K562 (cell line): ENCODE results near the gene NQO2. TPM values are rescaled to one million over a fixed set of nuclear protein-coding genes. Genes with fewer than 3 reads are reported as not detected.

ENCODE experiments used
- JUND ChIP-seq, 2 experiments: IDR thresholded peaks; 2 replicates in 1 of 2; 3 replicates in 1 of 2; pipeline ENCODE4 v1.6.1; 2011; ENCODE audit warnings: borderline replicate concordance in 2 of 2, low read depth in 2 of 2, low read length in 2 of 2, improper control_type of control experiment in 1 of 2, missing biosample characterization in 1 of 2, missing genetic modification characterization in 1 of 2, missing genetic modification reagents in 1 of 2
- KAT2B ChIP-seq: IDR thresholded peaks from one replicate; pipeline ENCODE4 v1.6.1; 2012; ENCODE audit warnings: low read depth, mild to moderate bottlenecking, control low read depth, inconsistent platforms, low read length, moderate library complexity
- KDM4B ChIP-seq, 2 experiments: fragments of 450-650 bp in 1 of 2; sonication (generic) in 1 of 2; IDR thresholded peaks; 2 replicates each; pipeline ENCODE4 v1.6.1; 2016 to 2017; ENCODE audit warnings: borderline replicate concordance in 2 of 2, antibody characterized with exemption in 1 of 2, low read depth in 1 of 2, mild to moderate bottlenecking in 1 of 2
- NCOA6 ChIP-seq: fragments of 450-650 bp; IDR thresholded peaks from 2 replicates; pipeline ENCODE4 v1.6.1; 2017; ENCODE audit warnings: mild to moderate bottlenecking
- SMAD3 ChIP-seq: fragments of 450-650 bp; formaldehyde crosslinking; conservative IDR thresholded peaks from 2 replicates; pipeline ENCODE4 v1.4.0; 2020; ENCODE audit warnings: mild to moderate bottlenecking
- TCF7 ChIP-seq: sonication (generic); IDR thresholded peaks from 2 replicates; pipeline ENCODE4 v1.6.1; 2016; ENCODE audit warnings: antibody characterized with exemption, borderline replicate concordance
- U2AF2 ChIP-seq: fragments of 200-400 bp; formaldehyde crosslinking; optimal IDR thresholded peaks from 2 replicates; pipeline ENCODE3; 2017; ENCODE audit warnings: low read depth, mild to moderate bottlenecking, low read length
- XRCC3 ChIP-seq: fragments of 450-650 bp; IDR thresholded peaks from 2 replicates; pipeline ENCODE4 v1.6.1; 2017; ENCODE audit warnings: mild to moderate bottlenecking, moderate library complexity
- XRCC4 ChIP-seq: IDR thresholded peaks from one replicate; pipeline ENCODE4 v1.6.1; 2011; ENCODE audit not compliant: insufficient read depth, insufficient read length; ENCODE audit errors: extremely low read depth
- ZNF197 ChIP-seq: fragments of 200-800 bp; sonication (Bioruptor generic); IDR thresholded peaks from 2 replicates; pipeline ENCODE4 v1.6.1; 2016; ENCODE audit warnings: low read depth, missing genetic modification characterization, missing compliant biosample characterization
- ZNF766 ChIP-seq: fragments of 200-800 bp; sonication (Bioruptor generic); conservative IDR thresholded peaks from 2 replicates; pipeline ENCODE4 v1.6.1; 2016; ENCODE audit warnings: missing genetic modification characterization, missing compliant biosample characterization
- polyA plus RNA-seq, 8 experiments: library from polyadenylated mRNA; depleted of rRNA in 4 of 8; stranded (reverse) in 5 of 8; unstranded in 3 of 8; fragments of >200 nt; fragmentation: Nextera tagmentation in 2 of 8; fragmentation: Illumina TruSeq in 1 of 8; extraction: Ambion mirVana in 2 of 8; extraction: Trizol in 1 of 8; gene quantifications; 2 replicates each; pipeline versions ENCODE4 v1.2.1 to v1.2.3, GENCODE V29; 2011 to 2014; ENCODE audit warnings: inconsistent platforms in 1 of 8, missing spikeins in 1 of 8
- total RNA-seq, 7 experiments: library from RNA; depleted of rRNA in 6 of 7; stranded (reverse); fragments of >200 nt in 6 of 7; fragmentation: Illumina TruSeq in 2 of 7; extraction: Trizol in 2 of 7; gene quantifications; 2 replicates each; pipeline versions ENCODE4 v1.2.1 to v1.2.3, GENCODE V29; 2011 to 2021; ENCODE audit warnings: low replicate concordance in 1 of 7
- TF ChIP-seq, protein P1 (sequence below): IDR thresholded peaks from 2 replicates; pipeline ENCODE4 v1.6.1; 2012; ENCODE audit warnings: low read depth, low read length, improper control_type of control experiment, borderline replicate concordance
- TF ChIP-seq, protein P2 (sequence below): fragments of 200-800 bp; sonication (Bioruptor generic); IDR thresholded peaks from 2 replicates; pipeline ENCODE4 v1.6.1; 2017; ENCODE audit warnings: missing genetic modification characterization, missing compliant biosample characterization
- TF ChIP-seq, protein P3 (sequence below): fragments of 200-800 bp; sonication (Bioruptor generic); IDR thresholded peaks from 2 replicates; pipeline ENCODE4 v1.6.1; 2016; ENCODE audit warnings: missing genetic modification characterization, missing compliant biosample characterization
- TF ChIP-seq, protein P4 (sequence below): fragments of 450-650 bp; IDR thresholded peaks from 2 replicates; pipeline ENCODE4 v1.6.1; 2016; ENCODE audit warnings: mild to moderate bottlenecking

Gene NQO2
- total and polyA plus RNA-seq, 9 of the 15 experiments (the other 6 are each of a cell fraction or from before 2014, with no cell fraction given): 54.6 to 214 (median 116) TPM

DNA sequence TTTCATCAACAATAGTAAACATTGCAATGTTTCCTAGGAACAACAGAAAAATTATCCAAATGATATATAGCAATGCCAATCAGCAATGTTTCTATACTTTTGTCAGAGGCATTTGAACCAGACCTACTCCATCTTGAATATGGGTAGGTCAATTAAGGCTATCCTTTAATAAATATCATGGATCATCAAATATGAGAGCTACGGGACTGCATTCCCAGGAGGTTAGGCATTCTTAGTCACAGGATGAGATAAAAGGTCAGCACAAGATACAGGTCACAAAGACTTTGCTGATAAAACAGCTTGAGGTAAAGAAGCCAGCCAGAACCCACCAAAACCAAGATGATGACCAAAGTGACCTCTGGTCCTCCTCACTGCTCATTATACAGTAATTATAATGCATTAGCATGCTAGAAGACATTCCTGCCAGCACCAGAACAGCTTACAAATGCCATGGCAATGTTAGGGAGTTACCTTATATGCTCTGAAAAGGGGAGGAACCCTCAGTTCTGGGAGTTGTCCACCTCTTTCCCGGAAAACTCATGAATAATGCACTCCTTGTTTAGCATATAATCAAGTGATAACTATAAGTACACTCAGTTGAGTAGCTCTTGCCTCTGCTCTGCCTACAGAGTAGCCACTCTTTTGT, 19.8 kb upstream of the NQO2 start (continued):
- TF ChIP-seq, protein P1, sequence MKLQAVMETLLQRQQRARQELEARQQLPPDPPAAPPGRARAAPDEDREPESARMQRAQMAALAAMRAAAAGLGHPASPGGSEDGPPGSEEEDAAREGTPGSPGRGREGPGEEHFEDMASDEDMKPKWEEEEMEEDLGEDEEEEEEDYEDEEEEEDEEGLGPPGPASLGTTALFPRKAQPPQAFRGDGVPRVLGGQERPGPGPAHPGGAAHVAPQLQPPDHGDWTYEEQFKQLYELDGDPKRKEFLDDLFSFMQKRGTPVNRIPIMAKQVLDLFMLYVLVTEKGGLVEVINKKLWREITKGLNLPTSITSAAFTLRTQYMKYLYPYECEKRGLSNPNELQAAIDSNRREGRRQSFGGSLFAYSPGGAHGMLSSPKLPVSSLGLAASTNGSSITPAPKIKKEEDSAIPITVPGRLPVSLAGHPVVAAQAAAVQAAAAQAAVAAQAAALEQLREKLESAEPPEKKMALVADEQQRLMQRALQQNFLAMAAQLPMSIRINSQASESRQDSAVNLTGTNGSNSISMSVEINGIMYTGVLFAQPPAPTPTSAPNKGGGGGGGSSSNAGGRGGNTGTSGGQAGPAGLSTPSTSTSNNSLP: 0 out of 2 replicates have a peak, but pooled peaks have one; percentile 30
- no peak for TF ChIP-seq U2AF2
- TF ChIP-seq KAT2B: no peak
- peak; percentile 87 for TF ChIP-seq SMAD3 (CRISPR knock-in tag)
- TF ChIP-seq, protein P2, sequence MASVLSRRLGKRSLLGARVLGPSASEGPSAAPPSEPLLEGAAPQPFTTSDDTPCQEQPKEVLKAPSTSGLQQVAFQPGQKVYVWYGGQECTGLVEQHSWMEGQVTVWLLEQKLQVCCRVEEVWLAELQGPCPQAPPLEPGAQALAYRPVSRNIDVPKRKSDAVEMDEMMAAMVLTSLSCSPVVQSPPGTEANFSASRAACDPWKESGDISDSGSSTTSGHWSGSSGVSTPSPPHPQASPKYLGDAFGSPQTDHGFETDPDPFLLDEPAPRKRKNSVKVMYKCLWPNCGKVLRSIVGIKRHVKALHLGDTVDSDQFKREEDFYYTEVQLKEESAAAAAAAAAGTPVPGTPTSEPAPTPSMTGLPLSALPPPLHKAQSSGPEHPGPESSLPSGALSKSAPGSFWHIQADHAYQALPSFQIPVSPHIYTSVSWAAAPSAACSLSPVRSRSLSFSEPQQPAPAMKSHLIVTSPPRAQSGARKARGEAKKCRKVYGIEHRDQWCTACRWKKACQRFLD (CRISPR knock-in tag): peak; percentile 85
- peak; percentile 44; the same call in 1 of the 2 replicates for TF ChIP-seq NCOA6
- no peak for TF ChIP-seq XRCC3
- no peak for TF ChIP-seq TCF7
- no peak for TF ChIP-seq XRCC4
- TF ChIP-seq, protein P3, sequence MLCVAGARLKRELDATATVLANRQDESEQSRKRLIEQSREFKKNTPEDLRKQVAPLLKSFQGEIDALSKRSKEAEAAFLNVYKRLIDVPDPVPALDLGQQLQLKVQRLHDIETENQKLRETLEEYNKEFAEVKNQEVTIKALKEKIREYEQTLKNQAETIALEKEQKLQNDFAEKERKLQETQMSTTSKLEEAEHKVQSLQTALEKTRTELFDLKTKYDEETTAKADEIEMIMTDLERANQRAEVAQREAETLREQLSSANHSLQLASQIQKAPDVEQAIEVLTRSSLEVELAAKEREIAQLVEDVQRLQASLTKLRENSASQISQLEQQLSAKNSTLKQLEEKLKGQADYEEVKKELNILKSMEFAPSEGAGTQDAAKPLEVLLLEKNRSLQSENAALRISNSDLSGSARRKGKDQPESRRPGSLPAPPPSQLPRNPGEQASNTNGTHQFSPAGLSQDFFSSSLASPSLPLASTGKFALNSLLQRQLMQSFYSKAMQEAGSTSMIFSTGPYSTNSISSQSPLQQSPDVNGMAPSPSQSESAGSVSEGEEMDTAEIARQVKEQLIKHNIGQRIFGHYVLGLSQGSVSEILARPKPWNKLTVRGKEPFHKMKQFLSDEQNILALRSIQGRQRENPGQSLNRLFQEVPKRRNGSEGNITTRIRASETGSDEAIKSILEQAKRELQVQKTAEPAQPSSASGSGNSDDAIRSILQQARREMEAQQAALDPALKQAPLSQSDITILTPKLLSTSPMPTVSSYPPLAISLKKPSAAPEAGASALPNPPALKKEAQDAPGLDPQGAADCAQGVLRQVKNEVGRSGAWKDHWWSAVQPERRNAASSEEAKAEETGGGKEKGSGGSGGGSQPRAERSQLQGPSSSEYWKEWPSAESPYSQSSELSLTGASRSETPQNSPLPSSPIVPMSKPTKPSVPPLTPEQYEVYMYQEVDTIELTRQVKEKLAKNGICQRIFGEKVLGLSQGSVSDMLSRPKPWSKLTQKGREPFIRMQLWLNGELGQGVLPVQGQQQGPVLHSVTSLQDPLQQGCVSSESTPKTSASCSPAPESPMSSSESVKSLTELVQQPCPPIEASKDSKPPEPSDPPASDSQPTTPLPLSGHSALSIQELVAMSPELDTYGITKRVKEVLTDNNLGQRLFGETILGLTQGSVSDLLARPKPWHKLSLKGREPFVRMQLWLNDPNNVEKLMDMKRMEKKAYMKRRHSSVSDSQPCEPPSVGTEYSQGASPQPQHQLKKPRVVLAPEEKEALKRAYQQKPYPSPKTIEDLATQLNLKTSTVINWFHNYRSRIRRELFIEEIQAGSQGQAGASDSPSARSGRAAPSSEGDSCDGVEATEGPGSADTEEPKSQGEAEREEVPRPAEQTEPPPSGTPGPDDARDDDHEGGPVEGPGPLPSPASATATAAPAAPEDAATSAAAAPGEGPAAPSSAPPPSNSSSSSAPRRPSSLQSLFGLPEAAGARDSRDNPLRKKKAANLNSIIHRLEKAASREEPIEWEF (CRISPR knock-in tag): peak; percentile 92; the same call in 1 of the 2 replicates
- TF ChIP-seq ZNF766 (CRISPR knock-in tag): peak; percentile 90
- TF ChIP-seq, protein P4, sequence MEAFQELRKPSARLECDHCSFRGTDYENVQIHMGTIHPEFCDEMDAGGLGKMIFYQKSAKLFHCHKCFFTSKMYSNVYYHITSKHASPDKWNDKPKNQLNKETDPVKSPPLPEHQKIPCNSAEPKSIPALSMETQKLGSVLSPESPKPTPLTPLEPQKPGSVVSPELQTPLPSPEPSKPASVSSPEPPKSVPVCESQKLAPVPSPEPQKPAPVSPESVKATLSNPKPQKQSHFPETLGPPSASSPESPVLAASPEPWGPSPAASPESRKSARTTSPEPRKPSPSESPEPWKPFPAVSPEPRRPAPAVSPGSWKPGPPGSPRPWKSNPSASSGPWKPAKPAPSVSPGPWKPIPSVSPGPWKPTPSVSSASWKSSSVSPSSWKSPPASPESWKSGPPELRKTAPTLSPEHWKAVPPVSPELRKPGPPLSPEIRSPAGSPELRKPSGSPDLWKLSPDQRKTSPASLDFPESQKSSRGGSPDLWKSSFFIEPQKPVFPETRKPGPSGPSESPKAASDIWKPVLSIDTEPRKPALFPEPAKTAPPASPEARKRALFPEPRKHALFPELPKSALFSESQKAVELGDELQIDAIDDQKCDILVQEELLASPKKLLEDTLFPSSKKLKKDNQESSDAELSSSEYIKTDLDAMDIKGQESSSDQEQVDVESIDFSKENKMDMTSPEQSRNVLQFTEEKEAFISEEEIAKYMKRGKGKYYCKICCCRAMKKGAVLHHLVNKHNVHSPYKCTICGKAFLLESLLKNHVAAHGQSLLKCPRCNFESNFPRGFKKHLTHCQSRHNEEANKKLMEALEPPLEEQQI: no peak
- TF ChIP-seq KDM4B (IDR thresholded peaks at IDR 0.05; ENCODE audit: borderline replicate concordance in 2 of 2, low read depth in 1 of 2): no peak
- 0 out of 2 replicates have a peak, but pooled peaks have one; percentile 35 for TF ChIP-seq JUND (IDR thresholded peaks at IDR 0.05; ENCODE audit: borderline replicate concordance, low read depth, low read length)
- peak; percentile 79; the same call in 2 of the 3 replicates for TF ChIP-seq JUND (tag; IDR thresholded peaks at IDR 0.05; ENCODE audit: borderline replicate concordance, low read depth, low read length)
- TF ChIP-seq ZNF197: peak; percentile 67; the same call in 1 of the 2 replicates
